ENCODE results near the gene PRKD2.
"Not testable (repeated sequence)": the region's sequence is repeated elsewhere in the genome, so short reads cannot be mapped to it uniquely, and the experiment has no call there.

PRKD2 gene

GRCh38 chr19:46716672-46717033 is 261 bp downstream of the PRKD2 start:
- peak overlapping the region; percentile 81 for H3K4me3 ChIP-seq (ENCODE audit: low read depth, low read length)
- DNase-seq (ENCODE audit: low read depth) = no peak
- TF ChIP-seq CTCF (conservative IDR thresholded peaks at IDR 0.05; ENCODE audit: low read depth, low read length) = no peak

- no peak for TF ChIP-seq CTCF (conservative IDR thresholded peaks at IDR 0.05; ENCODE audit: low read depth, low read length)
- DNase-seq (ENCODE audit: low read depth) = no peak
- H3K4me3 ChIP-seq (ENCODE audit: low read depth, low read length) = peak overlapping the region; percentile 81
Observed at GRCh38 chr19:46715975-46716671, 791 bp downstream of the PRKD2 start.

- DNase-seq (ENCODE audit: low read depth) = no peak
- peak overlapping the region; percentile 81 for H3K4me3 ChIP-seq (ENCODE audit: low read depth, low read length)
- TF ChIP-seq CTCF (conservative IDR thresholded peaks at IDR 0.05; ENCODE audit: low read depth, low read length) = no peak
Observed at GRCh38 chr19:46715620-46715974, 1.3 kb downstream of the PRKD2 start.

- peak overlapping the region; percentile 74 for H3K4me3 ChIP-seq (ENCODE audit: low read depth, low read length)
- no peak for DNase-seq (ENCODE audit: low read depth)
- TF ChIP-seq CTCF (conservative IDR thresholded peaks at IDR 0.05; ENCODE audit: low read depth, low read length) = no peak
Observed at GRCh38 chr19:46714444-46715106, 2.3 kb downstream of the PRKD2 start.

- peak overlapping the region; percentile 74 for H3K4me3 ChIP-seq (ENCODE audit: low read depth, low read length)
- DNase-seq (ENCODE audit: low read depth) = peak; percentile 85
- no peak for TF ChIP-seq CTCF (conservative IDR thresholded peaks at IDR 0.05; ENCODE audit: low read depth, low read length)
Observed at GRCh38 chr19:46713781-46714443, 3.0 kb downstream of the PRKD2 start.

GRCh38 chr19:46712768-46713338 is 4.1 kb downstream of the PRKD2 start:
- not testable (repeated sequence) for DNase-seq (ENCODE audit: low read depth); H3K4me3 ChIP-seq (ENCODE audit: low read depth, low read length)

GRCh38 chr19:46710687-46711086 is 6.2 kb downstream of the PRKD2 start:
- no peak overlapping the region for H3K4me3 ChIP-seq (ENCODE audit: low read depth, low read length)
- DNase-seq (ENCODE audit: low read depth) = no peak
- TF ChIP-seq CTCF (conservative IDR thresholded peaks at IDR 0.05; ENCODE audit: low read depth, low read length) = no peak

Measured in choroid plexus epithelial cell (primary cell).